Keratinocyte (primary cell): ENCODE data around the gene PPP1R12A.

Source experiments
- EZH2 ChIP-seq: IDR thresholded peaks from one replicate; pipeline ENCODE4 v1.6.1; 2012; ENCODE audit warnings: inconsistent platforms, mild to moderate bottlenecking, low read length, moderate library complexity
- TF ChIP-seq, protein P1 (sequence below), 3 experiments: IDR thresholded peaks in 1 of 3; conservative IDR thresholded peaks in 1 of 3; optimal IDR thresholded peaks in 1 of 3; 2 replicates in 2 of 3; 3 replicates in 1 of 3; pipeline versions ENCODE3 to v1.5.1; 2011; ENCODE audit warnings: low read length in 3 of 3, mild to moderate bottlenecking in 3 of 3, moderate library complexity in 2 of 3, control low read depth in 1 of 3, inconsistent platforms in 1 of 3; ENCODE audit not compliant: insufficient read depth in 2 of 3; ENCODE audit errors: extremely low read depth in 1 of 3

DNA sequence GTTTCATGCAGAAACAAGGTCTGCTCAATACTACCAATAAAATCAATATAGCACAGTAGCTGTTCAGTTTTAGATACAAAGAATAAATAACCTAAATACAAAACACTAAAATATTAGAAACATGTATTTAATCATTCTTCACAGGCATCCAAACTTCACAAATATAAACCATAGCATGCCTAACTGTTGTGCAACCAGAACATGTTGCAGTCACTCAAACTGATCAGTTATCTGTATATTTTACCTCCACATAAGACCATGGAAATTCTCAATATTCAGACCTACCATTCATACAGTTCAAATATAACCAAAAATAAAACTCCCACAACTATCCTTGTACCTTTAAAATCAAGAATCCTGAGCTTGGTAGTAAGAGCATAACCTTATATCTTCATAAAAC, 161.0 kb downstream of the PPP1R12A start:
- TF ChIP-seq, protein P1, sequence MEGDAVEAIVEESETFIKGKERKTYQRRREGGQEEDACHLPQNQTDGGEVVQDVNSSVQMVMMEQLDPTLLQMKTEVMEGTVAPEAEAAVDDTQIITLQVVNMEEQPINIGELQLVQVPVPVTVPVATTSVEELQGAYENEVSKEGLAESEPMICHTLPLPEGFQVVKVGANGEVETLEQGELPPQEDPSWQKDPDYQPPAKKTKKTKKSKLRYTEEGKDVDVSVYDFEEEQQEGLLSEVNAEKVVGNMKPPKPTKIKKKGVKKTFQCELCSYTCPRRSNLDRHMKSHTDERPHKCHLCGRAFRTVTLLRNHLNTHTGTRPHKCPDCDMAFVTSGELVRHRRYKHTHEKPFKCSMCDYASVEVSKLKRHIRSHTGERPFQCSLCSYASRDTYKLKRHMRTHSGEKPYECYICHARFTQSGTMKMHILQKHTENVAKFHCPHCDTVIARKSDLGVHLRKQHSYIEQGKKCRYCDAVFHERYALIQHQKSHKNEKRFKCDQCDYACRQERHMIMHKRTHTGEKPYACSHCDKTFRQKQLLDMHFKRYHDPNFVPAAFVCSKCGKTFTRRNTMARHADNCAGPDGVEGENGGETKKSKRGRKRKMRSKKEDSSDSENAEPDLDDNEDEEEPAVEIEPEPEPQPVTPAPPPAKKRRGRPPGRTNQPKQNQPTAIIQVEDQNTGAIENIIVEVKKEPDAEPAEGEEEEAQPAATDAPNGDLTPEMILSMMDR (optimal IDR thresholded peaks at IDR 0.05 in 1 of 3, IDR thresholded peaks at IDR 0.05 in 1 of 3, conservative IDR thresholded peaks at IDR 0.05 in 1 of 3; ENCODE audit: extremely low read depth in 1 of 3, insufficient read depth in 2 of 3, low read length in 3 of 3), result no peak
- TF ChIP-seq EZH2, result no peak
